HG03159 (cell line): Measurements from ENCODE around the gene INSL4.
A peak's percentile ranks its signal among the peaks of the same experiment; 100 is the strongest.

ENCODE experiments used
- ATAC-seq: cut with Tn5 transposase; IDR thresholded peaks from one replicate; pipeline ENCODE4 v1.9.1; 2021; ENCODE audit warnings: mild to moderate bottlenecking, moderate library complexity; ENCODE audit not compliant: unreplicated experiment

Gene INSL4

GRCh38 chr9:5231212-5231611 lies at the start of gene INSL4:
Gene INSL4, plus strand, starts transcription at chr9:5231419. Its CDS starts 105 bp downstream, at chr9:5231524.
- no peak for ATAC-seq

- no peak for ATAC-seq
Observed at GRCh38 chr9:5184776-5185175, 46.4 kb upstream of the INSL4 start.

GRCh38 chr9:5185220-5185840 lies 45.9 kb upstream of the INSL4 start, which contains the start of gene INSL6:
Gene INSL6, minus strand, starts transcription at chr9:5185639. Its CDS starts 37 bp downstream, at chr9:5185602.
- no peak for ATAC-seq

- ATAC-seq, result no peak
Observed at GRCh38 chr9:5186416-5187169, 44.6 kb upstream of the INSL4 start.

- ATAC-seq, result no peak
Observed at GRCh38 chr9:5188060-5188984, 42.9 kb upstream of the INSL4 start.

GRCh38 chr9:5191985-5192384 lies 39.2 kb upstream of the INSL4 start:
- no peak for ATAC-seq

GRCh38 chr9:5193345-5193744 lies 37.9 kb upstream of the INSL4 start:
- ATAC-seq, result no peak

GRCh38 chr9:5195463-5195862 lies 35.8 kb upstream of the INSL4 start:
- no peak for ATAC-seq

- ATAC-seq, result no peak
Observed at GRCh38 chr9:5205071-5205470, 26.1 kb upstream of the INSL4 start.

- ATAC-seq, result no peak
Observed at GRCh38 chr9:5230554-5230953, 665 bp upstream of the INSL4 start.

- no peak for ATAC-seq
Observed at GRCh38 chr9:5263351-5264218, 32.4 kb downstream of the INSL4 start.

- no peak for ATAC-seq
Observed at GRCh38 chr9:5264219-5264595, 33.0 kb downstream of the INSL4 start.

GRCh38 chr9:5265939-5266338 lies 34.7 kb downstream of the INSL4 start:
- ATAC-seq, result no peak

- no peak for ATAC-seq
Observed at GRCh38 chr9:5269249-5269715, 38.1 kb downstream of the INSL4 start.

- ATAC-seq, result no peak
Observed at GRCh38 chr9:5274770-5275169, 43.6 kb downstream of the INSL4 start.

- peak; percentile 72 for ATAC-seq
Observed at GRCh38 chr9:5278486-5278885, 47.3 kb downstream of the INSL4 start.
